ENCODE data around the gene SNX7.

DNA sequence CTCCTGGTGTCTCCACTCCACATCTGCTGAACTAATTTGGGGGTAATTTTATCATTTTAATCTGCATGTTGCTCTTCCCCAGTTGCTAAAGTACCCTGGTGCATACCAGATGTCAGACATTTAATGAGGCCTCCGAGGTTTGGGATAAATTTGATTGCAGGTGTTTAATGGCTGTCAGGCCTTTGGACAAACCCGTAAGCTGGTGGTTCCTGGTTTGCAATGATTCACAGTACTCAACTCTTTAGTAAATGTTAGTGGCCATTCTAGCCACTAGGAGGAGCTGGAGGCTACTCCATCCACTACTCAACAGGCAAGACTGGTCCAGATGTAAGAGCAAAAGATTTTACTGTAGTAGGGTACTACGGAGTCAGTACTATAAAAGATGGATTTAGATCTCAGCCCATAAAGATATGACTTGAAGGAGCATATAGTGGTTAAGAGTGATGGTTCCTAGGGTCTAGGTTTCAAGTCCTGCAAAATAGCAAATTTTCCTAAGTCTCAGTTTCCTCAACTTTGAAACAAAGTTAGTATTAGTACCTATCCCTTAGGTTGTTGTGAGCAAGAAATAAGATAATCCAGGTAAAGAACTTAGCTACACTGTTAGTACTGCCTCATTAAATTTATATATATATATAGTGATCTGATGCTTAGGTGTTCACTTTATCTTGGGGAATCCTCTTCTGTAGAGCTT, 132.8 kb downstream of the SNX7 start:
- TF ChIP-seq POLR2AphosphoS5 (IDR thresholded peaks at IDR 0.05) (no peak), POLR2A (IDR thresholded peaks at IDR 0.05) (no peak), CTCF (IDR thresholded peaks at IDR 0.05) (peak; percentile 61 to 68 (median 64))
